IMR-90 (cell line): ENCODE results near the gene MAVS. TPM values are rescaled to one million over a fixed set of nuclear protein-coding genes. Genes with fewer than 3 reads are reported as not detected.

Experiments used
- ATAC-seq: fragments of 200-7000 bp; cut with Tn5 transposase; 2 replicates; pipeline ENCODE4 v1.9.1; 2020; ENCODE audit warnings: low read depth, mild to moderate bottlenecking, moderate library complexity
- BruUV-seq: library from RNA; stranded (reverse); fragments of 400-500 nt; replicated peaks from 2 replicates; lab custom pipeline; 2021; lab: Mats Ljungman, UMichigan
- CTCF ChIA-PET: fragments of 300-600 bp; formaldehyde crosslinking; extraction: SDS; loops from one replicate; lab custom pipeline; 2021; ENCODE audit warnings: antibody characterized with exemption; lab: Yijun Ruan, JAX
- POLR2A ChIA-PET: fragments of 300-600 bp; sonication (Branson Sonifier 250); formaldehyde crosslinking; loops from one replicate; lab custom pipeline; 2022; ENCODE audit warnings: antibody characterized with exemption; ENCODE audit not compliant: unreplicated experiment; lab: Charles Lee
- DNase-seq: peaks from one replicate; pipeline ENCODE4 v3.0.0; 2013
- H2AFZ ChIP-seq: replicated peaks from 2 replicates; pipeline ENCODE3; 2013; ENCODE audit warnings: low read length, mild to moderate bottlenecking; ENCODE audit not compliant: poor library complexity
- H2AK5ac ChIP-seq: 2 replicates; pipeline ENCODE4 v1.6.1; 2013; ENCODE audit warnings: low read depth, low read length, inconsistent platforms
- H2AK9ac ChIP-seq: replicated peaks from 2 replicates; pipeline ENCODE3; 2013; ENCODE audit warnings: mild to moderate bottlenecking, low read depth, low read length, moderate library complexity; ENCODE audit not compliant: poor library complexity
- H2BK120ac ChIP-seq: 2 replicates; pipeline ENCODE4 v1.6.1; 2013; ENCODE audit warnings: low read depth, low read length, inconsistent platforms
- H2BK15ac ChIP-seq: 3 replicates; pipeline ENCODE4 v1.6.1; 2013; ENCODE audit warnings: low read depth, low read length, inconsistent platforms
- H2BK20ac ChIP-seq: 2 replicates; pipeline ENCODE4 v1.6.1; 2013; ENCODE audit warnings: low read depth, mild to moderate bottlenecking, inconsistent platforms, low read length, moderate library complexity
- H2BK5ac ChIP-seq: 2 replicates; pipeline ENCODE4 v1.6.1; 2013; ENCODE audit warnings: mild to moderate bottlenecking, low read depth, low read length, inconsistent platforms; ENCODE audit not compliant: poor library complexity, severe bottlenecking
- H3K14ac ChIP-seq: replicated peaks from 2 replicates; pipeline ENCODE4 v1.6.1; 2013; ENCODE audit warnings: low read depth, low read length, inconsistent platforms
- H3K18ac ChIP-seq: 2 replicates; pipeline ENCODE4 v1.6.1; 2013; ENCODE audit warnings: low read depth, low read length, control low read depth
- H3K23ac ChIP-seq: 2 replicates; pipeline ENCODE4 v1.6.1; 2013; ENCODE audit warnings: low read depth, low read length, inconsistent platforms
- H3K27ac ChIP-seq: 2 replicates; pipeline ENCODE4 v1.5.1; 2013; ENCODE audit warnings: mild to moderate bottlenecking, control low read depth, low read length; ENCODE audit not compliant: insufficient read depth
- H3K27me3 ChIP-seq: 2 replicates; pipeline ENCODE4 v1.6.1; 2013; ENCODE audit warnings: low read length; ENCODE audit not compliant: control insufficient read depth, insufficient read depth
- H3K36me3 ChIP-seq: 2 replicates; pipeline ENCODE4 v1.6.1; 2013; ENCODE audit warnings: low read length, mixed read lengths; ENCODE audit not compliant: control insufficient read depth, insufficient read depth
- H3K4ac ChIP-seq: 2 replicates; pipeline ENCODE4 v1.6.1; 2013; ENCODE audit warnings: low read depth, low read length, inconsistent platforms
- H3K4me1 ChIP-seq: 2 replicates; pipeline ENCODE4 v1.6.1; 2013; ENCODE audit warnings: low read length, mixed read lengths; ENCODE audit not compliant: control insufficient read depth, insufficient read depth
- H3K4me2 ChIP-seq: 2 replicates; pipeline ENCODE4 v1.6.1; 2013; ENCODE audit warnings: low read depth, mild to moderate bottlenecking, control low read depth, low read length, moderate library complexity
- H3K4me3 ChIP-seq: 2 replicates; pipeline ENCODE4 v1.5.1; 2013; ENCODE audit warnings: low read depth, mild to moderate bottlenecking, control low read depth, low read length, moderate library complexity; ENCODE audit not compliant: insufficient read depth
- H3K56ac ChIP-seq: 2 replicates; pipeline ENCODE4 v1.6.1; 2013; ENCODE audit warnings: low read length, inconsistent platforms; ENCODE audit not compliant: insufficient read depth; ENCODE audit errors: extremely low read depth
- H3K79me1 ChIP-seq, 2 experiments: 2 replicates each; pipeline ENCODE4 v1.6.1; 2013; ENCODE audit warnings: low read length in 2 of 2, inconsistent platforms in 1 of 2, low read depth in 1 of 2
- H3K9ac ChIP-seq: 2 replicates; pipeline ENCODE4 v1.6.1; 2013; ENCODE audit warnings: low read depth, low read length, control low read depth
- H3K9me1 ChIP-seq: 2 replicates; pipeline ENCODE4 v1.6.1; 2013; ENCODE audit warnings: low read length, inconsistent platforms; ENCODE audit not compliant: insufficient read depth
- H3K9me3 ChIP-seq: 2 replicates; pipeline ENCODE4 v1.6.1; 2013; ENCODE audit warnings: low read length; ENCODE audit not compliant: control insufficient read depth, insufficient read depth
- H4K20me1 ChIP-seq: 2 replicates; pipeline ENCODE4 v1.6.1; 2013; ENCODE audit warnings: low read length, inconsistent platforms; ENCODE audit not compliant: insufficient read depth
- H4K5ac ChIP-seq: 2 replicates; pipeline ENCODE4 v1.6.1; 2013; ENCODE audit warnings: mild to moderate bottlenecking, low read depth, low read length, control low read depth
- H4K8ac ChIP-seq, 2 experiments: 2 replicates each; pipeline ENCODE4 v1.6.1; 2013; ENCODE audit warnings: low read depth in 2 of 2, low read length in 2 of 2, control low read depth in 1 of 2, inconsistent platforms in 1 of 2
- H4K91ac ChIP-seq: 2 replicates; pipeline ENCODE4 v1.6.1; 2013; ENCODE audit warnings: low read depth, low read length, inconsistent platforms; ENCODE audit not compliant: insufficient read depth
- BHLHE40 ChIP-seq: fragments of 150-350 bp; IDR thresholded peaks from 2 replicates; pipeline ENCODE4 v1.6.1; 2016; ENCODE audit warnings: mild to moderate bottlenecking, low read depth, low read length
- CHD1 ChIP-seq: IDR thresholded peaks from 2 replicates; pipeline ENCODE4 v1.6.1; 2012; ENCODE audit warnings: low read depth, low read length, improper control_type of control experiment
- FOS ChIP-seq: fragments of 150-350 bp; IDR thresholded peaks from 2 replicates; pipeline ENCODE4 v1.6.1; 2016; ENCODE audit warnings: low read depth, low read length
- MAFK ChIP-seq: IDR thresholded peaks from 2 replicates; pipeline ENCODE4 v1.6.1; 2012; ENCODE audit warnings: low read depth, low read length, improper control_type of control experiment
- MXI1 ChIP-seq: IDR thresholded peaks from 2 replicates; pipeline ENCODE4 v1.6.1; 2012; ENCODE audit warnings: low read depth, mild to moderate bottlenecking, low read length, moderate library complexity, borderline replicate concordance
- NFE2L2 ChIP-seq: fragments of 150-350 bp; IDR thresholded peaks from 2 replicates; pipeline ENCODE4 v1.6.1; 2016; ENCODE audit warnings: low read depth, mild to moderate bottlenecking, low read length
- POLR2A ChIP-seq: IDR thresholded peaks from 2 replicates; pipeline ENCODE4 v1.6.1; 2012; ENCODE audit warnings: mild to moderate bottlenecking, low read depth, low read length
- RAD21 ChIP-seq: IDR thresholded peaks from 2 replicates; pipeline ENCODE4 v1.6.1; 2012; ENCODE audit warnings: low read length, improper control_type of control experiment
- RFX5 ChIP-seq: IDR thresholded peaks from 2 replicates; pipeline ENCODE4 v1.8.0; 2012; ENCODE audit warnings: low read depth, mild to moderate bottlenecking, low read length, moderate library complexity
- SMC3 ChIP-seq: fragments of 150-350 bp; IDR thresholded peaks from 2 replicates; pipeline ENCODE4 v1.6.1; 2016; ENCODE audit warnings: low read depth, mild to moderate bottlenecking, antibody characterized with exemption, low read length, moderate library complexity
- WGBS, 2 experiments: methylation state at CpG; one replicate each; pipeline versions ENCODE4 v1.1.5 to v1.1.7; 2013; ENCODE audit warnings: missing lambda C conversion rate in 2 of 2; ENCODE audit not compliant: insufficient read length in 1 of 2; ENCODE audit errors: extremely low coverage in 2 of 2; 5-methylcytosine and 5-hydroxymethylcytosine counted together
- dilution Hi-C: fragments of 300-500 bp; cut with HindIII; formaldehyde crosslinking; loops from one replicate; pipeline ENCODE4 v1.14.3; 2018; ENCODE audit warnings: low sequenced_read_pairs; ENCODE audit not compliant: unreplicated experiment
- in situ Hi-C: fragments of 300-500 bp; cut with MboI; formaldehyde crosslinking; loops from 3 replicates; pipeline ENCODE4 v1.14.3; 2019; ENCODE audit warnings: low sequenced_read_pairs, inconsistent platforms, mixed read lengths
- intact Hi-C: fragments of 100-400 bp; cut with micrococcal nuclease; formaldehyde crosslinking; loops from 2 replicates; pipeline ENCODE4 v1.10.0; 2022
- polyA plus RNA-seq, 3 experiments: library from polyadenylated mRNA; depleted of rRNA; stranded (reverse); fragments of >200 nt; gene quantifications; 2 replicates each; pipeline ENCODE4 v1.2.3, GENCODE V29; 2012; ENCODE audit warnings: low replicate concordance in 1 of 3
- total RNA-seq: library from RNA; depleted of rRNA; stranded (reverse); fragments of >200 nt; gene quantifications from 2 replicates; pipeline ENCODE4 v1.2.3, GENCODE V29; 2012
- TF ChIP-seq, protein P1 (sequence below): fragments of 150-350 bp; IDR thresholded peaks from 2 replicates; pipeline ENCODE4 v1.6.1; 2017; ENCODE audit warnings: mild to moderate bottlenecking, antibody characterized with exemption, low read length, low read depth
- TF ChIP-seq, protein P2 (sequence below): fragments of 150-350 bp; IDR thresholded peaks from 2 replicates; pipeline ENCODE4 v1.6.1; 2016; ENCODE audit warnings: low read depth, mild to moderate bottlenecking, low read length, moderate library complexity, borderline replicate concordance
- TF ChIP-seq, protein P3 (sequence below): conservative IDR thresholded peaks from 2 replicates; pipeline ENCODE4 v1.5.1; 2012; ENCODE audit warnings: mild to moderate bottlenecking, low read depth, low read length, improper control_type of control experiment

Gene MAVS
- total and polyA plus RNA-seq, 2 of the 4 experiments (the other 2 are of a cell fraction), result 10.4 to 15.6 TPM

GRCh38 chr20:3888622-3889488 lies 42.2 kb downstream of the MAVS start, which contains the start of gene PANK2:
Gene PANK2, plus strand, starts transcription at chr20:3889387.
- in situ Hi-C loops, result no loop called here
- Histone ChIP-seq H3K9me1 (peaks cover 12% of the 10 kb centered on the region), H3K23ac (peak within 1 kb of the TSS; percentile 96), H3K4me3 (peak within 1 kb of the TSS; percentile 76), H4K20me1 (peaks cover 43% of the 10 kb centered on the region), H3K4me1 (peaks cover 11% of the 10 kb centered on the region), H3K79me1 (peaks cover 21 to 54% of the 10 kb centered on the region in 2 experiments; a peak in 3 of 4 replicates), H3K56ac (peak within 1 kb of the TSS; percentile 94), H3K14ac (peak within 1 kb of the TSS; percentile 97), H4K91ac (peak within 1 kb of the TSS; percentile 97), H2BK120ac (peak within 1 kb of the TSS; percentile 86), H3K9me3 (no peaks in the 10 kb centered on the region), H2AK5ac (peak within 1 kb of the TSS; percentile 90), H2AK9ac (peak within 1 kb of the TSS; percentile 98), H2BK15ac (peak within 1 kb of the TSS; percentile 41; the same call in 2 of the 3 replicates), H3K18ac (peak within 1 kb of the TSS; percentile 76), H3K27me3 (no peaks in the 10 kb centered on the region), H2BK20ac (no peak within 1 kb of the TSS; the same call in 1 of the 2 replicates), H3K36me3 (peaks cover 6% of the 10 kb centered on the region), H3K4ac (peak within 1 kb of the TSS; percentile 95), H3K4me2 (peak within 1 kb of the TSS; percentile 98), H2BK5ac (peak within 1 kb of the TSS; percentile 96), H4K5ac (peak within 1 kb of the TSS; percentile 53), H4K8ac (peak within 1 kb of the TSS; percentile 73 to 94), H2AFZ (peak within 1 kb of the TSS; percentile 93), H3K27ac (peak within 1 kb of the TSS; percentile 97), H3K9ac (peak within 1 kb of the TSS; percentile 99)
- POLR2A ChIA-PET, result no interaction called here
- 0% methylated on average over 42 of the region's 72 CpGs; no CpG with 5 or more reads in 1 of the 2 experiments for WGBS, 2 experiments
- intact Hi-C loops, result loop anchor here (1.0 to 5.0 kb wide), 4 partner anchors 30 to 196 kb away; no protein-coding TSS in a partner anchor
- CTCF ChIA-PET, result interaction anchor here (0.7 to 1.1 kb wide), 3 partner anchors 128 to 283 kb away, joined by 3 to 4 read pairs (median 4); no protein-coding TSS in a partner anchor
- dilution Hi-C loops, result no loop called here
- ATAC-seq, result peak; percentile 94
- no TSS peak for BruUV-seq
- DNase-seq, result peak; percentile 98
- TF ChIP-seq SMC3 (peak; percentile 46), MXI1 (peak; percentile 8; the same call in 1 of the 2 replicates), BHLHE40 (no peak), FOS (peak; percentile 53), RFX5 (no peak), RAD21 (peak; percentile 67), NFE2L2 (no peak; the same call in 1 of the 2 replicates), CHD1 (no peak), POLR2A (peak; percentile 93), MAFK (no peak)
- TF ChIP-seq, protein P1, sequence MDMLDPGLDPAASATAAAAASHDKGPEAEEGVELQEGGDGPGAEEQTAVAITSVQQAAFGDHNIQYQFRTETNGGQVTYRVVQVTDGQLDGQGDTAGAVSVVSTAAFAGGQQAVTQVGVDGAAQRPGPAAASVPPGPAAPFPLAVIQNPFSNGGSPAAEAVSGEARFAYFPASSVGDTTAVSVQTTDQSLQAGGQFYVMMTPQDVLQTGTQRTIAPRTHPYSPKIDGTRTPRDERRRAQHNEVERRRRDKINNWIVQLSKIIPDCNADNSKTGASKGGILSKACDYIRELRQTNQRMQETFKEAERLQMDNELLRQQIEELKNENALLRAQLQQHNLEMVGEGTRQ, result no peak
- TF ChIP-seq, protein P2, sequence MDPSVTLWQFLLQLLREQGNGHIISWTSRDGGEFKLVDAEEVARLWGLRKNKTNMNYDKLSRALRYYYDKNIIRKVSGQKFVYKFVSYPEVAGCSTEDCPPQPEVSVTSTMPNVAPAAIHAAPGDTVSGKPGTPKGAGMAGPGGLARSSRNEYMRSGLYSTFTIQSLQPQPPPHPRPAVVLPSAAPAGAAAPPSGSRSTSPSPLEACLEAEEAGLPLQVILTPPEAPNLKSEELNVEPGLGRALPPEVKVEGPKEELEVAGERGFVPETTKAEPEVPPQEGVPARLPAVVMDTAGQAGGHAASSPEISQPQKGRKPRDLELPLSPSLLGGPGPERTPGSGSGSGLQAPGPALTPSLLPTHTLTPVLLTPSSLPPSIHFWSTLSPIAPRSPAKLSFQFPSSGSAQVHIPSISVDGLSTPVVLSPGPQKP, result no peak
- TF ChIP-seq, protein P3, sequence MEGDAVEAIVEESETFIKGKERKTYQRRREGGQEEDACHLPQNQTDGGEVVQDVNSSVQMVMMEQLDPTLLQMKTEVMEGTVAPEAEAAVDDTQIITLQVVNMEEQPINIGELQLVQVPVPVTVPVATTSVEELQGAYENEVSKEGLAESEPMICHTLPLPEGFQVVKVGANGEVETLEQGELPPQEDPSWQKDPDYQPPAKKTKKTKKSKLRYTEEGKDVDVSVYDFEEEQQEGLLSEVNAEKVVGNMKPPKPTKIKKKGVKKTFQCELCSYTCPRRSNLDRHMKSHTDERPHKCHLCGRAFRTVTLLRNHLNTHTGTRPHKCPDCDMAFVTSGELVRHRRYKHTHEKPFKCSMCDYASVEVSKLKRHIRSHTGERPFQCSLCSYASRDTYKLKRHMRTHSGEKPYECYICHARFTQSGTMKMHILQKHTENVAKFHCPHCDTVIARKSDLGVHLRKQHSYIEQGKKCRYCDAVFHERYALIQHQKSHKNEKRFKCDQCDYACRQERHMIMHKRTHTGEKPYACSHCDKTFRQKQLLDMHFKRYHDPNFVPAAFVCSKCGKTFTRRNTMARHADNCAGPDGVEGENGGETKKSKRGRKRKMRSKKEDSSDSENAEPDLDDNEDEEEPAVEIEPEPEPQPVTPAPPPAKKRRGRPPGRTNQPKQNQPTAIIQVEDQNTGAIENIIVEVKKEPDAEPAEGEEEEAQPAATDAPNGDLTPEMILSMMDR, result peak; percentile 66
